ENCODE results near the gene RNH1. TPM values are rescaled to one million over a fixed set of nuclear protein-coding genes. Genes with fewer than 3 reads are reported as not detected.

RNH1 gene
- total RNA-seq, 1 experiment from 2014 or later, result 59.0 TPM

DNA sequence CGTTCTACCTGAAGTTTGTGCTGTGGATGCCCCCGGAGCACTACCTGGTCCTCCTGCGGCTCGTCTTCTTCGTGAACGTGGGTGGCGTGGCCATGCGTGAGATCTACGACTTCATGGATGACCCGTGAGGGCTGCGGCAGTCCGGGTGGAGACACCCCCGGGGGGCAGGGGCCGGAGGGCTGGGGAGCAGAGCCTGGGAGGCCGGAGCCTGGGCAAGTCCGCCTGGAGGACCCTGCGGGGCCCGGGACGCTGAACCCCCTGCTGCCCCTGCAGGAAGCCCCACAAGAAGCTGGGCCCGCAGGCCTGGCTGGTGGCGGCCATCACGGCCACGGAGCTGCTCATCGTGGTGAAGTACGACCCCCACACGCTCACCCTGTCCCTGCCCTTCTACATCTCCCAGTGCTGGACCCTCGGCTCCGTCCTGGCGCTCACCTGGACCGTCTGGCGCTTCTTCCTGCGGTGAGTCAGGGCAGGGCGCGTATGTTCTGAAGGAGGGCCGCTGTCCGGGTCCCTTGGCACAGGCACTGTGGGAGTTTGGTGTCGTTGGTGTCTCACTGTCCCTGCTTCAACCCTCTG lies 17.3 kb downstream of the RNH1 start:
- CTCF ChIA-PET, result interaction anchor here (1.0 kb wide), 1 partner anchor 82 kb away, joined by 3 read pairs; no protein-coding TSS in a partner anchor
- Mint-ChIP-seq H3K27me3 (ENCODE audit: low read depth) (no peaks in the 10 kb centered on the region), H3K27ac (no peak overlapping the region), H3K9me3 (no peaks in the 10 kb centered on the region), H3K4me1 (no peaks in the 10 kb centered on the region), H3K36me3 (peaks cover 7% of the 10 kb centered on the region), H3K4me3 (no peak overlapping the region)
- ATAC-seq, result no peak
- POLR2A ChIA-PET, result interaction anchor here (0.6 kb wide), 1 partner anchor 305 kb away, joined by 5 read pairs; no protein-coding TSS in a partner anchor
- DNase-seq (ENCODE audit: low spot score), result no peak
- TF ChIP-seq CDX4 (CRISPR knock-in tag; IDR thresholded peaks at IDR 0.05; ENCODE audit: borderline replicate concordance), result no peak
- TF ChIP-seq ZNF263 (CRISPR knock-in tag; IDR thresholded peaks at IDR 0.05; ENCODE audit: low read depth), result no peak
- TF ChIP-seq ZNF423 (CRISPR knock-in tag; IDR thresholded peaks at IDR 0.05), result no peak
- TF ChIP-seq ZNF138 (CRISPR knock-in tag; conservative IDR thresholded peaks at IDR 0.05), result no peak
- TF ChIP-seq, protein P1, sequence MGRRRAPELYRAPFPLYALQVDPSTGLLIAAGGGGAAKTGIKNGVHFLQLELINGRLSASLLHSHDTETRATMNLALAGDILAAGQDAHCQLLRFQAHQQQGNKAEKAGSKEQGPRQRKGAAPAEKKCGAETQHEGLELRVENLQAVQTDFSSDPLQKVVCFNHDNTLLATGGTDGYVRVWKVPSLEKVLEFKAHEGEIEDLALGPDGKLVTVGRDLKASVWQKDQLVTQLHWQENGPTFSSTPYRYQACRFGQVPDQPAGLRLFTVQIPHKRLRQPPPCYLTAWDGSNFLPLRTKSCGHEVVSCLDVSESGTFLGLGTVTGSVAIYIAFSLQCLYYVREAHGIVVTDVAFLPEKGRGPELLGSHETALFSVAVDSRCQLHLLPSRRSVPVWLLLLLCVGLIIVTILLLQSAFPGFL (CRISPR knock-in tag; IDR thresholded peaks at IDR 0.05; ENCODE audit: borderline replicate concordance), result no peak
- TF ChIP-seq, protein P2, sequence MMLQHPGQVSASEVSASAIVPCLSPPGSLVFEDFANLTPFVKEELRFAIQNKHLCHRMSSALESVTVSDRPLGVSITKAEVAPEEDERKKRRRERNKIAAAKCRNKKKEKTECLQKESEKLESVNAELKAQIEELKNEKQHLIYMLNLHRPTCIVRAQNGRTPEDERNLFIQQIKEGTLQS (CRISPR knock-in tag; conservative IDR thresholded peaks at IDR 0.05), result no peak
- TF ChIP-seq, protein P3, sequence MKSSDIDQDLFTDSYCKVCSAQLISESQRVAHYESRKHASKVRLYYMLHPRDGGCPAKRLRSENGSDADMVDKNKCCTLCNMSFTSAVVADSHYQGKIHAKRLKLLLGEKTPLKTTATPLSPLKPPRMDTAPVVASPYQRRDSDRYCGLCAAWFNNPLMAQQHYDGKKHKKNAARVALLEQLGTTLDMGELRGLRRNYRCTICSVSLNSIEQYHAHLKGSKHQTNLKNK (CRISPR knock-in tag; IDR thresholded peaks at IDR 0.05), result no peak
- no peak for TF ChIP-seq USF1 (CRISPR knock-in tag; IDR thresholded peaks at IDR 0.05)
- no peak for TF ChIP-seq RELA (CRISPR knock-in tag; IDR thresholded peaks at IDR 0.05; ENCODE audit: borderline replicate concordance)
- TF ChIP-seq RORB (CRISPR knock-in tag; IDR thresholded peaks at IDR 0.05), result no peak
- no peak for TF ChIP-seq ATF1 (CRISPR knock-in tag; IDR thresholded peaks at IDR 0.05)
- TF ChIP-seq MLX (CRISPR knock-in tag; IDR thresholded peaks at IDR 0.05), result no peak
- no peak for TF ChIP-seq MYBL2 (CRISPR knock-in tag; IDR thresholded peaks at IDR 0.05)
- TF ChIP-seq JUN (CRISPR knock-in tag; IDR thresholded peaks at IDR 0.05), result no peak
- no peak for TF ChIP-seq ZNF416 (CRISPR knock-in tag; IDR thresholded peaks at IDR 0.05)

DNA sequence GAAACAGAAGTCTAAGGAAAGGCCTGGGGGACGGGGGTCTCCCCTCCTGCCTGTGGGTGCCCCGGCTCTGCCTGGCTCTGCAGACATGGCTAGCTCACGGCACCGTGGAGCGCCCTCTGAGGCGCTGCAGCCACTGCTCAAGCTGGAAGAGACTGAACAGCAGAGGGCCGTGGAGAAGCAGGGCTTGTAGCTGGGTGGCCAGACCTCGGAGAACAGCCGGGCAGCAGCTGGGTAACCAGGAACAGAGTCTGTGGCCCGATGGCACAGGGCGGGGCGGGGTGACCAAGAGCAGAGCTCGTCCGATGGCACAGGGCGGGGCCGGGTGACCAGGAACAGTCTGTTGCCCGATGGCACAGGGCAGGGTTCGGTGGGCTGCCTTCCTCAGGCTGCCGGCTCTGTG lies 18.1 kb downstream of the RNH1 start:
- ChIA-PET POLR2A (no interaction called here), CTCF (interaction anchor here (1.0 kb wide), 1 partner anchor 82 kb away, joined by 3 read pairs; no protein-coding TSS in a partner anchor)
- Mint-ChIP-seq H3K27ac (no peak overlapping the region), H3K4me1 (no peaks in the 10 kb centered on the region), H3K27me3 (ENCODE audit: low read depth) (no peaks in the 10 kb centered on the region), H3K36me3 (peaks cover 11% of the 10 kb centered on the region), H3K9me3 (peaks cover 4% of the 10 kb centered on the region), H3K4me3 (no peak overlapping the region)
- DNase-seq (ENCODE audit: low spot score) (no peak), ATAC-seq (no peak)
- TF ChIP-seq GRHL2 (CRISPR knock-in tag; IDR thresholded peaks at IDR 0.05; ENCODE audit: insufficient replicate concordance, severe bottlenecking), result no peak
- no peak for TF ChIP-seq FOXJ3 (CRISPR knock-in tag; IDR thresholded peaks at IDR 0.05; ENCODE audit: borderline replicate concordance)
- TF ChIP-seq HMGXB4 (CRISPR knock-in tag; IDR thresholded peaks at IDR 0.05), result no peak
- TF ChIP-seq SMAD3 (CRISPR knock-in tag; IDR thresholded peaks at IDR 0.05; ENCODE audit: borderline replicate concordance), result no peak
- TF ChIP-seq RORB (CRISPR knock-in tag; IDR thresholded peaks at IDR 0.05), result no peak
- TF ChIP-seq, protein P4, sequence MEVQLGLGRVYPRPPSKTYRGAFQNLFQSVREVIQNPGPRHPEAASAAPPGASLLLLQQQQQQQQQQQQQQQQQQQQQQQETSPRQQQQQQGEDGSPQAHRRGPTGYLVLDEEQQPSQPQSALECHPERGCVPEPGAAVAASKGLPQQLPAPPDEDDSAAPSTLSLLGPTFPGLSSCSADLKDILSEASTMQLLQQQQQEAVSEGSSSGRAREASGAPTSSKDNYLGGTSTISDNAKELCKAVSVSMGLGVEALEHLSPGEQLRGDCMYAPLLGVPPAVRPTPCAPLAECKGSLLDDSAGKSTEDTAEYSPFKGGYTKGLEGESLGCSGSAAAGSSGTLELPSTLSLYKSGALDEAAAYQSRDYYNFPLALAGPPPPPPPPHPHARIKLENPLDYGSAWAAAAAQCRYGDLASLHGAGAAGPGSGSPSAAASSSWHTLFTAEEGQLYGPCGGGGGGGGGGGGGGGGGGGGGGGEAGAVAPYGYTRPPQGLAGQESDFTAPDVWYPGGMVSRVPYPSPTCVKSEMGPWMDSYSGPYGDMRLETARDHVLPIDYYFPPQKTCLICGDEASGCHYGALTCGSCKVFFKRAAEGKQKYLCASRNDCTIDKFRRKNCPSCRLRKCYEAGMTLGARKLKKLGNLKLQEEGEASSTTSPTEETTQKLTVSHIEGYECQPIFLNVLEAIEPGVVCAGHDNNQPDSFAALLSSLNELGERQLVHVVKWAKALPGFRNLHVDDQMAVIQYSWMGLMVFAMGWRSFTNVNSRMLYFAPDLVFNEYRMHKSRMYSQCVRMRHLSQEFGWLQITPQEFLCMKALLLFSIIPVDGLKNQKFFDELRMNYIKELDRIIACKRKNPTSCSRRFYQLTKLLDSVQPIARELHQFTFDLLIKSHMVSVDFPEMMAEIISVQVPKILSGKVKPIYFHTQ (CRISPR knock-in tag; IDR thresholded peaks at IDR 0.05), result no peak
- no peak for TF ChIP-seq JUN (CRISPR knock-in tag; IDR thresholded peaks at IDR 0.05)
- TF ChIP-seq IRF2 (CRISPR knock-in tag; IDR thresholded peaks at IDR 0.05; ENCODE audit: borderline replicate concordance, low read depth), result no peak
- TF ChIP-seq MYBL2 (CRISPR knock-in tag; IDR thresholded peaks at IDR 0.05), result no peak
- no peak for TF ChIP-seq ZNF396 (CRISPR knock-in tag; IDR thresholded peaks at IDR 0.05; ENCODE audit: borderline replicate concordance)
- TF ChIP-seq CDX4 (CRISPR knock-in tag; IDR thresholded peaks at IDR 0.05; ENCODE audit: borderline replicate concordance), result no peak
- no peak for TF ChIP-seq ZBTB21 (CRISPR knock-in tag; IDR thresholded peaks at IDR 0.05; ENCODE audit: borderline replicate concordance)
